ENCODE results near the gene SH3RF3.

- TF ChIP-seq POLR2A (IDR thresholded peaks at IDR 0.05) (no peak), POLR2AphosphoS5 (IDR thresholded peaks at IDR 0.05) (no peak)
- TF ChIP-seq, protein P1, sequence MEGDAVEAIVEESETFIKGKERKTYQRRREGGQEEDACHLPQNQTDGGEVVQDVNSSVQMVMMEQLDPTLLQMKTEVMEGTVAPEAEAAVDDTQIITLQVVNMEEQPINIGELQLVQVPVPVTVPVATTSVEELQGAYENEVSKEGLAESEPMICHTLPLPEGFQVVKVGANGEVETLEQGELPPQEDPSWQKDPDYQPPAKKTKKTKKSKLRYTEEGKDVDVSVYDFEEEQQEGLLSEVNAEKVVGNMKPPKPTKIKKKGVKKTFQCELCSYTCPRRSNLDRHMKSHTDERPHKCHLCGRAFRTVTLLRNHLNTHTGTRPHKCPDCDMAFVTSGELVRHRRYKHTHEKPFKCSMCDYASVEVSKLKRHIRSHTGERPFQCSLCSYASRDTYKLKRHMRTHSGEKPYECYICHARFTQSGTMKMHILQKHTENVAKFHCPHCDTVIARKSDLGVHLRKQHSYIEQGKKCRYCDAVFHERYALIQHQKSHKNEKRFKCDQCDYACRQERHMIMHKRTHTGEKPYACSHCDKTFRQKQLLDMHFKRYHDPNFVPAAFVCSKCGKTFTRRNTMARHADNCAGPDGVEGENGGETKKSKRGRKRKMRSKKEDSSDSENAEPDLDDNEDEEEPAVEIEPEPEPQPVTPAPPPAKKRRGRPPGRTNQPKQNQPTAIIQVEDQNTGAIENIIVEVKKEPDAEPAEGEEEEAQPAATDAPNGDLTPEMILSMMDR (IDR thresholded peaks at IDR 0.05), result no peak
Observed at GRCh38 chr2:109442715-109443319, 313.8 kb downstream of the SH3RF3 start.
